ENCODE measurements around the gene TBCD. TPM values are rescaled to one million over a fixed set of nuclear protein-coding genes. Genes with fewer than 3 reads are reported as not detected.

TBCD gene
- total RNA-seq, 3 donors from 2014 or later: 45.4 to 65.9 (median 53.3) TPM

DNA sequence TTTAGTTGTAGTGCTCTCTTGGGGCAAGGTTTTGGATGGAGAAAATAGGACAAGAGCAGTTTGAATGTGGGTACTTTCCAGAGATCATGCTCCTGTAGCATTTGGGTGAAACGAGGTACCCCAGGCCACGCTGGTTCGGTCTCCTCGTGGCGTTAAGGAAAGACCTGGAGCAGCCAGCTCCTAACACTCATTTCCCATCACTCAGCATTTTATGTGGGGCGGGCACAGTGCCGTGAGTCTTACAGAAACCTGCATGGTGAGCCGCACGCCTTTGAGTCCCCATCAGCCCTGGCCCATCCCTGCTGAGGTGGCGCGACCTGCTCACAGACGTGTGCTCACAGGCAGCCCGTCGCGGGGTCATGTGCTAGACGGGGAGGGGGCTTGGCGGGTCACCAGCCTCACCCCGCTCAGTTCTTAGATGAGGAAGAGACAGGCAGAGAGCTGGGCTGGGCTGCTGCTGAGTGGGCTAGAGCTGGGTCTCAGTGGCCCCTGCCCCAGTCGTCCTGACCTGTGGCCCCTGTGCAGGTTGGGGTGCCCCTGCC lies 37.3 kb downstream of the TBCD start:
- no peaks in the 10 kb centered on the region for H3K36me3 ChIP-seq
- no peak for DNase-seq (ENCODE audit: low spot score in 2 of 2)
- H3K27ac ChIP-seq: no peak overlapping the region
- intact Hi-C loops (cut with DNase I; ENCODE audit: low total_unique reads): no loop called here
- H3K4me1 ChIP-seq: no peaks in the 10 kb centered on the region
- TF ChIP-seq, protein P1, sequence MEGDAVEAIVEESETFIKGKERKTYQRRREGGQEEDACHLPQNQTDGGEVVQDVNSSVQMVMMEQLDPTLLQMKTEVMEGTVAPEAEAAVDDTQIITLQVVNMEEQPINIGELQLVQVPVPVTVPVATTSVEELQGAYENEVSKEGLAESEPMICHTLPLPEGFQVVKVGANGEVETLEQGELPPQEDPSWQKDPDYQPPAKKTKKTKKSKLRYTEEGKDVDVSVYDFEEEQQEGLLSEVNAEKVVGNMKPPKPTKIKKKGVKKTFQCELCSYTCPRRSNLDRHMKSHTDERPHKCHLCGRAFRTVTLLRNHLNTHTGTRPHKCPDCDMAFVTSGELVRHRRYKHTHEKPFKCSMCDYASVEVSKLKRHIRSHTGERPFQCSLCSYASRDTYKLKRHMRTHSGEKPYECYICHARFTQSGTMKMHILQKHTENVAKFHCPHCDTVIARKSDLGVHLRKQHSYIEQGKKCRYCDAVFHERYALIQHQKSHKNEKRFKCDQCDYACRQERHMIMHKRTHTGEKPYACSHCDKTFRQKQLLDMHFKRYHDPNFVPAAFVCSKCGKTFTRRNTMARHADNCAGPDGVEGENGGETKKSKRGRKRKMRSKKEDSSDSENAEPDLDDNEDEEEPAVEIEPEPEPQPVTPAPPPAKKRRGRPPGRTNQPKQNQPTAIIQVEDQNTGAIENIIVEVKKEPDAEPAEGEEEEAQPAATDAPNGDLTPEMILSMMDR (IDR thresholded peaks at IDR 0.05): no peak
- TF ChIP-seq POLR2A (IDR thresholded peaks at IDR 0.05) (no peak), POLR2AphosphoS5 (IDR thresholded peaks at IDR 0.05) (no peak)
- no peaks in the 10 kb centered on the region for H3K9me3 ChIP-seq
- H3K4me3 ChIP-seq: no peak overlapping the region
- H3K27me3 ChIP-seq: no peaks in the 10 kb centered on the region

DNA sequence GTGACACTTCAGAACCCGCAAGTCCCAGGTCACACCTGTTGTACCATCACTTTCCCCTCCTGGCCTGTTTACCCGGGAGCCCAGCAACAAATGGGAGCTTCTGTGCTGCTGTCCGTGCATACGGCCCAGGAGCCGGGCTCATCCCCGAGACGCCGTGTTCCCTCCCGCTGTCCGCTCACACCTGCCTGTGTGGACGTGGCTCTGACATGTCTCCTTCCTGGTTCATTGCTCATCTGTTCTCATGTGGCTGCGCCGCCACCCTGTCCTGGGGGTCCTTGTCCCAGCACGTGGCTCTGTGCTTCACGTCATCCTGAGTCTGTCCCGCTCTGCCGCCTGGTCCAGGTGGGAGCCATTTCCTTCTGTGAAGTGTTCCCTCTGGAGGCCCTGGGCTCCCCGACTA lies 37.9 kb downstream of the TBCD start:
- intact Hi-C loops (cut with DNase I; ENCODE audit: low total_unique reads): no loop called here
- Histone ChIP-seq H3K36me3 (no peaks in the 10 kb centered on the region), H3K27ac (no peak overlapping the region), H3K27me3 (no peaks in the 10 kb centered on the region), H3K4me3 (no peak overlapping the region), H3K4me1 (no peaks in the 10 kb centered on the region), H3K9me3 (no peaks in the 10 kb centered on the region)
- TF ChIP-seq POLR2AphosphoS5 (IDR thresholded peaks at IDR 0.05) (no peak), POLR2A (IDR thresholded peaks at IDR 0.05) (no peak)
- TF ChIP-seq, protein P1 (IDR thresholded peaks at IDR 0.05): no peak
- no peak for DNase-seq (ENCODE audit: low spot score in 2 of 2)

- TF ChIP-seq POLR2AphosphoS5 (IDR thresholded peaks at IDR 0.05): no peak
- TF ChIP-seq, protein P1 (IDR thresholded peaks at IDR 0.05): no peak
- no peaks in the 10 kb centered on the region for H3K36me3 ChIP-seq
- no peak for DNase-seq (ENCODE audit: low spot score in 2 of 2)
- no peaks in the 10 kb centered on the region for H3K27me3 ChIP-seq
- H3K4me1 ChIP-seq: no peaks in the 10 kb centered on the region
- intact Hi-C loops (cut with DNase I; ENCODE audit: low total_unique reads): no loop called here
- no peaks in the 10 kb centered on the region for H3K9me3 ChIP-seq
- no peak overlapping the region for H3K4me3 ChIP-seq
- no peak overlapping the region for H3K27ac ChIP-seq
Measured at GRCh38 chr17:82790391-82790790, 38.5 kb downstream of the TBCD start.

GRCh38 chr17:82791532-82791931 lies 39.7 kb downstream of the TBCD start:
- H3K27me3 ChIP-seq: no peaks in the 10 kb centered on the region
- intact Hi-C loops (cut with DNase I; ENCODE audit: low total_unique reads): no loop called here
- H3K4me1 ChIP-seq: no peaks in the 10 kb centered on the region
- H3K36me3 ChIP-seq: no peaks in the 10 kb centered on the region
- H3K9me3 ChIP-seq: no peaks in the 10 kb centered on the region
- TF ChIP-seq POLR2A (IDR thresholded peaks at IDR 0.05) (no peak), POLR2AphosphoS5 (IDR thresholded peaks at IDR 0.05) (no peak)
- TF ChIP-seq, protein P1 (IDR thresholded peaks at IDR 0.05): no peak
- no peak overlapping the region for H3K4me3 ChIP-seq
- DNase-seq (ENCODE audit: low spot score in 2 of 2): no peak
- no peak overlapping the region for H3K27ac ChIP-seq

GRCh38 chr17:82793974-82794630 lies 42.2 kb downstream of the TBCD start:
- TF ChIP-seq POLR2AphosphoS5 (IDR thresholded peaks at IDR 0.05) (no peak), POLR2A (IDR thresholded peaks at IDR 0.05) (no peak)
- TF ChIP-seq, protein P1 (IDR thresholded peaks at IDR 0.05): no peak
- intact Hi-C loops (cut with DNase I; ENCODE audit: low total_unique reads): no loop called here
- Histone ChIP-seq H3K4me1 (no peaks in the 10 kb centered on the region), H3K27ac (no peak overlapping the region), H3K27me3 (no peaks in the 10 kb centered on the region), H3K4me3 (no peak overlapping the region), H3K36me3 (no peaks in the 10 kb centered on the region), H3K9me3 (no peaks in the 10 kb centered on the region)
- DNase-seq (ENCODE audit: low spot score in 2 of 2): no peak

Data from breast epithelium (tissue), 4 donors.